ENCODE results near the gene SPPL3.

DNA sequence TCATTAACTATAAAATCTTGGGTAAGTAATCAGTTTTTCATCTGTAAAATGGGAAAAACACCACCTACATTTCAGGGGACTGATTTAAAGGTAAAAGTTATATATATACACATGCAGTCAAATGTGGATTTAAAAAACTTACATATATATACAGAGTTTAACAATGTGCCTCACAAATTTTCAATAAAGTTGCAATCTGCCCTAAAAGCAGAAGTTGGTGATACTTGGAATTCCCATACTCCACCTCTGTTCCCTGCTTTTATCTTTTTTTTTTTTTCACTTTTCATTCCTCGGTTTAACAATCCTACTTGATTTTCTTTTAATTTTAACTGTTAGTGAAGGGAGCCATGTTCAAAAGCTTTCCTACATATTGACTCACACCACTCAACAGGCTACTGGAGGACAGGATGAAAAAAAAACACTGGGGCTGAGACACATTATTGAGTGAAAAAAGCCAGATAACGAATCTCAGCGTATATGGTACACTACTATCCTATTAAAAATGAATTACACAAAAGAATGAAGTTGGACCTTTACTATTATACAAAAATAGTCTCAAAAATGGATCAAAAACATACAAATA lies 24.3 kb downstream of the SPPL3 start:
- TF ChIP-seq, protein P1, sequence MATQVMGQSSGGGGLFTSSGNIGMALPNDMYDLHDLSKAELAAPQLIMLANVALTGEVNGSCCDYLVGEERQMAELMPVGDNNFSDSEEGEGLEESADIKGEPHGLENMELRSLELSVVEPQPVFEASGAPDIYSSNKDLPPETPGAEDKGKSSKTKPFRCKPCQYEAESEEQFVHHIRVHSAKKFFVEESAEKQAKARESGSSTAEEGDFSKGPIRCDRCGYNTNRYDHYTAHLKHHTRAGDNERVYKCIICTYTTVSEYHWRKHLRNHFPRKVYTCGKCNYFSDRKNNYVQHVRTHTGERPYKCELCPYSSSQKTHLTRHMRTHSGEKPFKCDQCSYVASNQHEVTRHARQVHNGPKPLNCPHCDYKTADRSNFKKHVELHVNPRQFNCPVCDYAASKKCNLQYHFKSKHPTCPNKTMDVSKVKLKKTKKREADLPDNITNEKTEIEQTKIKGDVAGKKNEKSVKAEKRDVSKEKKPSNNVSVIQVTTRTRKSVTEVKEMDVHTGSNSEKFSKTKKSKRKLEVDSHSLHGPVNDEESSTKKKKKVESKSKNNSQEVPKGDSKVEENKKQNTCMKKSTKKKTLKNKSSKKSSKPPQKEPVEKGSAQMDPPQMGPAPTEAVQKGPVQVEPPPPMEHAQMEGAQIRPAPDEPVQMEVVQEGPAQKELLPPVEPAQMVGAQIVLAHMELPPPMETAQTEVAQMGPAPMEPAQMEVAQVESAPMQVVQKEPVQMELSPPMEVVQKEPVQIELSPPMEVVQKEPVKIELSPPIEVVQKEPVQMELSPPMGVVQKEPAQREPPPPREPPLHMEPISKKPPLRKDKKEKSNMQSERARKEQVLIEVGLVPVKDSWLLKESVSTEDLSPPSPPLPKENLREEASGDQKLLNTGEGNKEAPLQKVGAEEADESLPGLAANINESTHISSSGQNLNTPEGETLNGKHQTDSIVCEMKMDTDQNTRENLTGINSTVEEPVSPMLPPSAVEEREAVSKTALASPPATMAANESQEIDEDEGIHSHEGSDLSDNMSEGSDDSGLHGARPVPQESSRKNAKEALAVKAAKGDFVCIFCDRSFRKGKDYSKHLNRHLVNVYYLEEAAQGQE (IDR thresholded peaks at IDR 0.05; ENCODE audit: insufficient replicate concordance, low read depth): no peak
- TF ChIP-seq CTCF (IDR thresholded peaks at IDR 0.05; ENCODE audit: insufficient read depth, low read length): no peak
- TF ChIP-seq SPI1 (IDR thresholded peaks at IDR 0.05; ENCODE audit: borderline replicate concordance, low read depth): no peak

Measured in HL-60 (cell line).